ENCODE data around the gene CAMTA1. TPM values are rescaled to one million over a fixed set of nuclear protein-coding genes. Genes with fewer than 3 reads are reported as not detected.

The CAMTA1 gene
- total RNA-seq, 1 donor from 2014 or later: 77.6 TPM

DNA sequence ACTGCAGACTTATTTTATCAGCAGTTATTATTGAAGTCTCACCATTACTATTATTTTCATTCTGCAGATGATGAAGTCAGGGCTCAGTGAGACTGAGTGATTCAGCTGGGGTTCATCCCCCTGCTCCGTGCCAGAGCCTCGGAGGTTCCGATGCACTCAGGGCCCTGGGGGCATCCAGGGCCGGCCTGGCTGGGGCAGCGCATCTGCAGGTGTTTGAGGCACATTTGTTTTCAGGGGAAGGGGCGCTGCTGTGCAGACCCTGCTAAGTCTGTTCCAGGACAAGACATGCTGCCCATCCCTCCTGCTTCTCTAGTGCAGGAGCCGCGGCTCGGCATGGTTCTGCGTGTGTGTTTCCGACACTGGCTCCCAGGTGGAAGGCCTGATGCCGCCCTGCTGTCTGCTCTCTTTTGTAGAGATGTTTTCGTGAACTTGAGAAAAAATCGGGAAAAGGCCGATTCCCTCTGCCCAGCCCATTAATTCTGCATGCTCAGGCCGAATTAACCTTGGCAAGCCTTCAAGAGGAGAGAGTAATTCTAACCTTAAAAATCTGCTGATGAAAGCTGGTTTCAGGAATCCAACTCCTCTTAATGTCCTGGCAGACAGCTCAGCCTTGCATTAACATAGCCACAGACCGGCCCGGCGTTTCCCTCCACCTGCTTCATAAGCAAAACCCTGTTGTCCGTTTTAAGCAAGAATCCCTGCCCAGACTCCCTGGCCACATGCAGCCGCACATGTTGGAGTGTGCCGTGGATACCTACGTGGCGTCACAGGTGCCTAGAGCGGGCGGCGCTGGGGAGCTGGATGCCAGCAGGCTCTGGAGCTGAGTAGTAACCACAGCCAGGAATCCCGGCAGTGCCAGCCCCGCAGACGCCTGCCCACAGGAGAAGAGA is 669.9 kb downstream of the CAMTA1 start:
- no peak for TF ChIP-seq EZH2 (IDR thresholded peaks at IDR 0.05; ENCODE audit: insufficient read depth, low read length)
- TF ChIP-seq, protein P1, sequence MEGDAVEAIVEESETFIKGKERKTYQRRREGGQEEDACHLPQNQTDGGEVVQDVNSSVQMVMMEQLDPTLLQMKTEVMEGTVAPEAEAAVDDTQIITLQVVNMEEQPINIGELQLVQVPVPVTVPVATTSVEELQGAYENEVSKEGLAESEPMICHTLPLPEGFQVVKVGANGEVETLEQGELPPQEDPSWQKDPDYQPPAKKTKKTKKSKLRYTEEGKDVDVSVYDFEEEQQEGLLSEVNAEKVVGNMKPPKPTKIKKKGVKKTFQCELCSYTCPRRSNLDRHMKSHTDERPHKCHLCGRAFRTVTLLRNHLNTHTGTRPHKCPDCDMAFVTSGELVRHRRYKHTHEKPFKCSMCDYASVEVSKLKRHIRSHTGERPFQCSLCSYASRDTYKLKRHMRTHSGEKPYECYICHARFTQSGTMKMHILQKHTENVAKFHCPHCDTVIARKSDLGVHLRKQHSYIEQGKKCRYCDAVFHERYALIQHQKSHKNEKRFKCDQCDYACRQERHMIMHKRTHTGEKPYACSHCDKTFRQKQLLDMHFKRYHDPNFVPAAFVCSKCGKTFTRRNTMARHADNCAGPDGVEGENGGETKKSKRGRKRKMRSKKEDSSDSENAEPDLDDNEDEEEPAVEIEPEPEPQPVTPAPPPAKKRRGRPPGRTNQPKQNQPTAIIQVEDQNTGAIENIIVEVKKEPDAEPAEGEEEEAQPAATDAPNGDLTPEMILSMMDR (IDR thresholded peaks at IDR 0.05; ENCODE audit: insufficient read depth, low read depth, low read length): no peak
- peak; percentile 69 for DNase-seq (ENCODE audit: low read depth)
- no peaks in the 10 kb centered on the region for H3K9me3 Mint-ChIP-seq (ENCODE audit: unreplicated experiment)
- Histone ChIP-seq H4K20me1 (ENCODE audit: insufficient read depth, low read length) (no peaks in the 10 kb centered on the region), H3K27ac (ENCODE audit: low read depth, low read length) (no peak overlapping the region), H2AFZ (ENCODE audit: low read depth, low read length) (no peak overlapping the region), H3K9ac (ENCODE audit: low read length) (no peak overlapping the region), H3K27me3 (ENCODE audit: insufficient read depth, low read length) (no peaks in the 10 kb centered on the region), H3K79me2 (ENCODE audit: insufficient read depth, low read length) (no peaks in the 10 kb centered on the region), H3K9me3 (ENCODE audit: insufficient read depth, low read depth, low read length) (no peaks in the 10 kb centered on the region), H3K4me3 (ENCODE audit: insufficient read depth, low read depth, low read length) (no peak overlapping the region), H3K36me3 (ENCODE audit: insufficient read depth, low read length) (no peaks in the 10 kb centered on the region), H3K4me2 (ENCODE audit: low read length) (no peak overlapping the region), H3K4me1 (ENCODE audit: insufficient read depth, low read length) (peaks cover 5% of the 10 kb centered on the region)
- H3K36me3 Mint-ChIP-seq (ENCODE audit: low read depth, unreplicated experiment): no peaks in the 10 kb centered on the region
- H3K27ac Mint-ChIP-seq (ENCODE audit: unreplicated experiment): no peak overlapping the region
- H3K4me1 Mint-ChIP-seq (ENCODE audit: low read depth, unreplicated experiment): no peaks in the 10 kb centered on the region
- FAIRE-seq: no peak
- no peak overlapping the region for H3K4me3 Mint-ChIP-seq (ENCODE audit: unreplicated experiment)
- H3K27me3 Mint-ChIP-seq (ENCODE audit: low read depth, unreplicated experiment): peaks cover 24% of the 10 kb centered on the region

DNA sequence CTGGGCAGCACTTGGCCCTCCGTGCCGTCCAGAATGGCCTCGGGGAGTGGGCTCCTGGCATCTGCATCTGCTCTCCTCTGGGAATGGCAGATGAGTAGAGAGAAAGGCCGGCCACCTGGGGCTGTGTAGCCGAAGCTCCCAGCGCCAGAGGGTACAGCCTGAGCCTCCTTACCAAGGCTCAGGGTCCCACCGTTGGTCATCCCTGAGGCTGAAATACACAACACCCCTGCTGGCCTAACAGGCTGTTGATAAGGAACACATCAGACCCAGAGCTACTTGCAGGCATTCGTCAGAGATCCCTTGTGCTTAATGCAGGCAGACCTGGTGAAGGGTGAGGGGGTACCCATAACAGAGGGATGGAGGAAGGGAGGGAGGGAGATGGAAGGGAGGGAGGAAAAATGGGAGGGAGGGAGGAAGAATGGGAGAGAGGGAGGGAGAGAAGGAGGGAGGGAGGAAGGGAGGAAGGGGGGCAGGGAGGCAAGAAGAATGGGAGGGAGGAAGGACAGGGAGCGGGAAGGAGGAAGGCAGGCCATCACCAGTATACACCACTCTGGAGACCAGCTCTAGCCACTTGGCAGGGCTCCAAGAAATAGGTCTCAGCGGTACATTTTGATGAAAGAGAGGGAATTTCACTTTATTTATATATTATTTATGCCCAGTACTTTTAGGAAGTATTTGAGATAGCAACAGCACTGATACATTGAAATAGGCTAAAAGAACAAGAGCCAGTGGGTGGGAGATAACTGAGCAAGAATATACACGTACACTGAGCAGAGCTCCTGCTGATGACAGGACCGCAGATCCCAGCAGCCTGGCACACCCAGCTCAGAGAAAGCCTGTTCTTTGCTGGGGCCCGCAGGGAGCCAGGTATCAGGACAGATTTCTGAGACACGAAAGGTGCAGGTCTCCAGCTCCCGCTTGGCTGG is 670.8 kb downstream of the CAMTA1 start:
- DNase-seq (ENCODE audit: low read depth): no peak
- H2AFZ ChIP-seq (ENCODE audit: low read depth, low read length): no peak overlapping the region

More for the DNA sequence above, 670.8 kb downstream of the CAMTA1 start:
- Mint-ChIP-seq H3K4me1 (ENCODE audit: low read depth, unreplicated experiment) (no peaks in the 10 kb centered on the region), H3K27me3 (ENCODE audit: low read depth, unreplicated experiment) (peaks cover 32% of the 10 kb centered on the region), H3K27ac (ENCODE audit: unreplicated experiment) (no peak overlapping the region), H3K36me3 (ENCODE audit: low read depth, unreplicated experiment) (no peaks in the 10 kb centered on the region), H3K9me3 (ENCODE audit: unreplicated experiment) (no peaks in the 10 kb centered on the region), H3K4me3 (ENCODE audit: unreplicated experiment) (no peak overlapping the region)
- H3K4me1 ChIP-seq (ENCODE audit: insufficient read depth, low read length): peaks cover 5% of the 10 kb centered on the region
- H3K4me3 ChIP-seq (ENCODE audit: insufficient read depth, low read depth, low read length): no peak overlapping the region
- no peak overlapping the region for H3K27ac ChIP-seq (ENCODE audit: low read depth, low read length)
- H3K79me2 ChIP-seq (ENCODE audit: insufficient read depth, low read length): no peaks in the 10 kb centered on the region
- FAIRE-seq: no peak
- no peaks in the 10 kb centered on the region for H4K20me1 ChIP-seq (ENCODE audit: insufficient read depth, low read length)
- no peak overlapping the region for H3K9ac ChIP-seq (ENCODE audit: low read length)
- no peaks in the 10 kb centered on the region for H3K36me3 ChIP-seq (ENCODE audit: insufficient read depth, low read length)
- no peaks in the 10 kb centered on the region for H3K9me3 ChIP-seq (ENCODE audit: insufficient read depth, low read depth, low read length)
- H3K27me3 ChIP-seq (ENCODE audit: insufficient read depth, low read length): no peaks in the 10 kb centered on the region
- no peak for TF ChIP-seq EZH2 (IDR thresholded peaks at IDR 0.05; ENCODE audit: insufficient read depth, low read length)
- TF ChIP-seq, protein P1 (IDR thresholded peaks at IDR 0.05; ENCODE audit: insufficient read depth, low read depth, low read length): no peak
- H3K4me2 ChIP-seq (ENCODE audit: low read length): no peak overlapping the region

All from astrocyte (in vitro differentiated cells and primary cell).